ENCODE measurements around the gene PTBP1.
A peak's percentile ranks its signal among the peaks of the same experiment; 100 is the strongest.
"Not testable (repeated sequence)": the region's sequence is repeated elsewhere in the genome, so short reads cannot be mapped to it uniquely, and the experiment has no call there.

The PTBP1 gene

GRCh38 chr19:810077-810855, 13.0 kb downstream of the PTBP1 start:
- DNase-seq (ENCODE audit: low read depth): no peak

GRCh38 chr19:810883-811489, 13.7 kb downstream of the PTBP1 start:
- DNase-seq (ENCODE audit: low read depth): no peak

GRCh38 chr19:811506-812048, 14.3 kb downstream of the PTBP1 start:
- DNase-seq (ENCODE audit: low read depth): no peak

GRCh38 chr19:812049-812746, 14.9 kb downstream of the PTBP1 start:
- no peak for DNase-seq (ENCODE audit: low read depth)

GRCh38 chr19:812747-813218, 15.5 kb downstream of the PTBP1 start:
- DNase-seq (ENCODE audit: low read depth): no peak

GRCh38 chr19:813219-814151, 16.2 kb downstream of the PTBP1 start:
- DNase-seq (ENCODE audit: low read depth): no peak

- no peak for DNase-seq (ENCODE audit: low read depth)
Observed at GRCh38 chr19:814152-815078, 17.2 kb downstream of the PTBP1 start.

- no peak for DNase-seq (ENCODE audit: low read depth)
Observed at GRCh38 chr19:815079-815774, 18.0 kb downstream of the PTBP1 start.

GRCh38 chr19:815775-816499, 18.7 kb downstream of the PTBP1 start:
- no peak for DNase-seq (ENCODE audit: low read depth)

GRCh38 chr19:816500-816857, 19.2 kb downstream of the PTBP1 start:
- no peak for DNase-seq (ENCODE audit: low read depth)

- not testable (repeated sequence) for DNase-seq (ENCODE audit: low read depth)
Observed at GRCh38 chr19:820212-820611, 23.0 kb downstream of the PTBP1 start.

GRCh38 chr19:821231-821824, 24.1 kb downstream of the PTBP1 start:
- DNase-seq (ENCODE audit: low read depth): no peak

- no peak for DNase-seq (ENCODE audit: low read depth)
Observed at GRCh38 chr19:821825-822503, 24.7 kb downstream of the PTBP1 start, which contains the start of gene PLPPR3. PLPPR3 (minus strand) TSS chr19:821955; CDS start chr19:821559, 396 bp downstream.

GRCh38 chr19:823565-824121, 26.4 kb downstream of the PTBP1 start:
- DNase-seq (ENCODE audit: low read depth): peak; percentile 61

- DNase-seq (ENCODE audit: low read depth): no peak
Observed at GRCh38 chr19:824885-825284, 27.6 kb downstream of the PTBP1 start.

- DNase-seq (ENCODE audit: low read depth): peak; percentile 61
Observed at GRCh38 chr19:825897-826644, 28.8 kb downstream of the PTBP1 start.

GRCh38 chr19:827314-827709, 30.1 kb downstream of the PTBP1 start:
- DNase-seq (ENCODE audit: low read depth): no peak
